Activated CD4-positive, alpha-beta T cell treated with anti-CD3 and anti-CD28 coated beads, Interleukin-2, amount 50 U/mL, for 16 hours (primary cell): ENCODE data around the gene DIAPH3.

ENCODE experiments used
- DNase-seq: peaks from one replicate; pipeline ENCODE4 v3.0.0-alpha.2; 2020

DIAPH3 gene

DNA sequence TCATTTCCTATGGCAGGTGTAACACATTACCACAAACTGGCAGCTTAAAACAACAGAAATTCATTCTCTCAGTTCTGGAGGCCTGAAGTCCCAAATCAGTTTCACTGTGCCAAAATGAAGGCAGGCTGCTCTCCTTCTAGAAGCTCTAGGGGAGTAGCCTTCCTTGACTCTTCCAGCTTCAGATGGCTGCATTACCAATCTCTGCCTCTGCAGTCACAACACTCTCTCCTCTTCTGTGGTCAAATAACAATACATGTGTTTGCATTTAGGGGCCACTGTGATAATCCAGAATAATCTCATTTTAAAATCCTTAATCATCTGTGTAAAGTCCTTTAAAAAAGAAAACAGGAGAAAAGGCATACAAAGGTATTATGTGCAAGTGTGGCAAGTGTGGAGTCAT, 7.8 kb downstream of the DIAPH3 start:
- DNase-seq = no peak

DNA sequence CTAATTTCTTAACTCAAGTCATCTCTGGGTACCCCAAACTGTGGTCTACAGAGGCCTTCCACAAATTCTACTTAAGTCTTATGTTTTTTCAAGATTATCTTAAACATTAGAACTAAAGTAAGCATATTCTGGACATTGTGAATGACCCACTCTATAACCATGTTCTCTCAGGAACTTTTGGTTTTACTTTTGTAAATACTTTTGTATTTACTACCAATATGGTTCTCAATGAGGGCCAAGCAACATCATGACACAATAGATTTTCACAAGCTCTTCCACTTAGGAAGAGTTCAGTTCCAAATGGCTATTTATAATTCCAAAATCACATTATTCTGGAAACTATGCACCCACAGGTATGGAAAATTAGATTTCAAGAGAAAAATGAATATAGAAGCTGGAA, 10.8 kb downstream of the DIAPH3 start:
- no peak for DNase-seq

DNA sequence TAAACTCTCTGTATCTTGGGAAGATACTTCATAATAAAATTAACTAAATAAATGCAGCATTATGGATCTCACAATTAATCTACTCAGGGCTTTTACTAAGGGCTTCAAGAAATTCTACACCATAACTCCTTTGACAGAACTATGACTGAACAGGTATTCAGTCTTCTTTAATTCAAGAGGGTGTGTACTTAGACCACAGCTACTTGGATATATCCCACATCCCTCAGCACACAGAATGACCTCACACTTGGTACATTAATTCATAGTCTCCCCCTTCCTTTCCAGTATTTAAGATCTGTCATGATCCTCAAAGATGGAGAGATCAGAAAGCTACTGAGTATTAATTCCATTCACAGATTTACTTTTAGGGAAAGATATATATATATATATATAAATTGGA, 11.6 kb downstream of the DIAPH3 start:
- no peak for DNase-seq

DNA sequence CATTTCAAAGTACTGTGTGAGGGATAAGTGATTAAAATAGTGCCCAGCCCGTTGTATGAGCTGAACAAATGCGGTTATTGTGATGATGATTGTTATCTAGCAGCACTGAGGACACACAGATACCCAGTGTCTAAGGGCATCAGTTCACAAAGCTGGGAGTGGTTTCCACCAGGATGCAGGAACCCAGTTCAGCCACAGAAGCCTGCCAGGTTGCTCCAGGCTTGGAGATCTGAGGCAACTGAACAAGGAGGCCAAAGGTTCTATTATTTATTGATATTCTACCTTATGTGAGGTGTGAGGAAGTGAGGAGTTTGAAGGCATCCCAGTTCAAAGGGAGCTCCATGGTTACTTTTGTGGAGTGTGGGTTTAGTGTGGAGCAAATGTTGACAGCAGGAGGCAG, 13.2 kb downstream of the DIAPH3 start:
- DNase-seq = no peak

DNA sequence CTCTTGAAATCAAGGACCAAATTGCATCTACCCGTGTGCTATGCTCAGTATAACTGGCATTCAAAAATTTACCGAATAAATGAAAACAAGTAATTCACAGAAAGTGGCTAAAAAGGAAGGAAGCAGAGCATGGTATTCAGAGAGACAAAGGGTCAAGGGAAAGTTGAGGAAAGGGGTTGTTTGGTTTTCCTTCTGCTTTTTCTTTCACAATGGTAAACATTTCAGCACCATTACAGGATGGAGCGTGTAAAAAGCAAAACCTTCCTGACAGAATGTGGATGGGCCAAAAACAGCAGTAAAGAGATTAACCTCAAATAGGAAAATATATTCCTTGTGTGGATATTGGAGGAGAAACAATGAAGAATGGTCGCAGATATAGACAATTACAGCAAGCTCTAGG, 14.8 kb downstream of the DIAPH3 start:
- DNase-seq = no peak

DNA sequence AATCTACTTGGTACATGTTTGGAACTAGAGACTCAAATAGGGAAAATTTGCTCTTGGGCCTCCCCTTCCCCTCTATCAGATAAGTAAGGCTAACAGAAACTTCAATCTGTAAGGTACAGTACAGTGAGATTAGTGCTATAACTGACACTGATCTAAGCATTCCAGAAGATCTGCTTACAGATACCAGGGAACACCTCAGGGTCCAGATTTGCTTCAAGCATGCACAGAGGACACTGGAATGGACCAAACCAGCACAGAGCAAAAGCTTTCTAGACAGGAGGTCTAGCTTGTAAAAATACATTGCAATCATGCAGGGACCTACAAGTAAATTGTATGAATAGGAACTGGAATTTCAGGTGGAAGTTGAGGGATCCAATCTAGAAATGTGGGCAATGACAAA, 16.4 kb downstream of the DIAPH3 start:
- DNase-seq = no peak

DNA sequence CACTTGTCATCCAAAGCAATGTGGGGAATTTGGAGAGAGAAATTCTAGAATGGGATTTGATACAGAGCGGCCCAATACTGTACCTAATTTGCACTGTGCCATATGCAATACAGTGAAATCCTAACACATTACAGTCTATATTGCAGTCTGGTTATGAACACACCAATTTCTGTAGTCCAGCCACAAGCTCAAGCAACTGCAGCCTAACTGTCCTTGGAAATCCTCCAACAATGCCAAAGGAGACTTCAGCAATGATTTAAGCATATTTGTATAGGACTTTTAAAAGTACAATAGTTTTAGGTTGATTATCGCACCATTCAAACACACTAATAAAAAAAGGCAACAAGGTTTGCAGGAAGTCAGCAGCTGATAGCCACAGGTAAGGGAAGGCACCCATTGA, 17.3 kb downstream of the DIAPH3 start:
- no peak for DNase-seq

DNA sequence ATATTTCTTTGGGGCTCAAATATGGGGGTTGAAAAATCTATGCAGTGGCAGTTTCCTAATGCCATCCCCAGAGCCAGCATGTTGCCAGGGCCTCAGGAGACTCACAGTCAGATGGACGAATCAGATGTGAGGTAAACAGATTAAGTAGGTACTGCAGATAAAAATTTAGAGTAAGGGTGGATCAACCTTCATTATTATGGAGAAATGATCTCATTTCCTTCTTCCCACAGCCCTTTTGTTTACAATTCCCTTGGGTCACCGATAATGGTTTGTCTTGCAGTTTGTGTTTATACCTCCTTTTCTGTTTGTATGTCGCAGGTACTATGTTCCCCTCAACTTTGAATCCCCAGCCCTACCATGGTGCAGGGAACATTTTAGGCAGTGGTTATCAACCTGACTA, 20.0 kb downstream of the DIAPH3 start:
- DNase-seq = no peak

DNA sequence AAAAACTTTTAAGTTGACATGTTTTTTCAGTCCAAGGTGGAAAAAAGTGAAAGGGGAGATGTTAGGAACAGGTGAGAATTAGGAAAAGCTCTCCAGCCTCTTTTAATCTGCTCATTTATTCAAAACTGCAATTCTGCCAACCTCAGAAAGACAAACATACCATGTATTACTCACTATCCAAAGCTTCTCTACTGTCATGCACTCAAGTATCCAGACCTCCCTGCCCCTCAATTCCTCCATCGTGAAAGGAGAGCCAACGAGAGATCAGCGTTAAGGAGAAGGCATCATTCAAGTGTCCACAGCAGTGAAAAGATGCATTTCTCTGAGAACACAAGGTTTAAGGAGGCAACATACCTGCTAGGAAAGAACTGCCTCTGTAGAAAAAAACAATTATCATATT, 24.5 kb downstream of the DIAPH3 start:
- DNase-seq = no peak

DNA sequence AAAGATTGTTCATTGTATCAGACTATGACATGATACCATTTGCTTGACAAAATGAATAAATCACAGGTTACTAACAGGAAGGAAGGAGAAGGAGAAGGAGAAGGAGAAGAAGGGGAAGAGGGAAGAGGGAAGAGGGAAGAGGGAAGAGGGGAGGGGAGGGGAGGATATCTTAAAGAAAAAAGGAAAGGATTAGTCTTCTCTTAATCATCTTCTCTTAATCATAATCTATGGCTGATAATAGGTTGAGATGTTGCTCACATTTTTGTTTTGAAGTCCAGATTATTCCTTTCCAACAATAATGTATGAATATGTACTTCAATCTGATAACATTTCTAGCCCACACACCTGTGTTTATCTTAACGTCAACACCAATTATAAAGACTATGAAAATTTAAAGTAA, 25.1 kb downstream of the DIAPH3 start:
- no peak for DNase-seq

DNA sequence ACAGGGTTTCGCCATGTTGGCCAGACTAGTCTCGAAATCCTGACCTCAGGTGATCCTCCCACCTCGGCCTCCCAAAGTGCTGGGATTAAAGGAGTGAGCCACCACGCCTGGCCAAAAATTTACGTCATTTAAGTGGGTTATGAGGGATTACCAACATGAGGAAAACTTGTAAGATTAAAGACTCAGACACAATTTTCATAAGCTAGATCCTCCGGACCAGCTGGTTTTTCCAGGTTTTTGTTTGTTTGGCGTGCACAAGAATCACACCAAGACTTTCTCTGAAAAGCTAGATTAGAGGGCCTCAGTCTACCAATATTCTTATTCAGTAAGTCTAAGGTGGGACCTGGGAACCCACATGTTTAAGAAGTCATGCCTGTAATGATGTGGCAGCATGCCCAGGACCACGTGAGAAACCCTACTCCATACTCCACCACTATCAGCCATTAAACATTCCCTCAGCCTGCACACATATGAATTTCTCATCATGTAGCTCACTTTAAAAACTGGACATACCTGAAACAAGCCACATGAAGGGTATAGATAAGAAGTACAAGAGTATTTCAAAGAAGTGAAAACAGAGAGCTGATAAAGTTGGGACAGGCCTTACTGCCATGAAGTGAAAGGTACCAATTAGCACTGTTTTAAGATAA, 25.7 kb downstream of the DIAPH3 start:
- DNase-seq = no peak

DNA sequence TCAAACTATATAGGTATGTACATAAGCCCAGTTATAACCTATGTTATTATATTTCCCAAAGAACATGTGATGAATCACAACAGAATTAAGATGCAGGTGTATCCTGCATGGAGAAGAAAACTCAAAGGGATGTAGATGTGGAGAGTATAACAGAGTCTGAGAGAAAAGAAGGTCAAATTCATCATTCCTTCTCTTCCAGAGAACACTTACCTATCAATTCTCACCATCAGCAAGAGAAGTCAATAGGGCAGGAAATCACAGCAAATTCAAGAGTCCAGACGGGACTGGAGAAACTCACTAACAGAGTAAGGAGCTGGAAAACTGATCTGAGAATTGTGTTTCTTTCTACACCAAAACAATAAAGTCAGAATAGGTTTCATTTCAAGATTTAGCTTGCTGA, 28.4 kb downstream of the DIAPH3 start:
- DNase-seq = no peak

DNA sequence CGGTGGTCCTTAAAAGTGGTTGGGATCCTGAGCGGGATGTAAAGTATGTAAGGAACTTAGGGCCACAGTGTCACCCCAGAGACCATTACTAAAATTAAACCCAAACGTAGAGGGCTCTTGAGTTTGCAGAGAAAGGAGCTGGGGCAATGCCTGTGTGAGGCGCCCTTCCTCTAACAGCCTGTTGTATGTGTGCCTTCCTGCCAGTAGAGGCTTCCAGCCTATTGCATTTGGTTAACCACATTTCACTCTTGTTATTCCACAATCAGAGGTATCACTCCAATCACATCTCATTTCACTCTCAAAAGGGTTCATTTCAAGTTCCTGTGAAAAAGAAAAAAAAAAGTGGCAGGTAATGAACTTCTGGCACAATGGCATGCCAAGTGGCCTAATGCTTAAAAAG, 29.4 kb downstream of the DIAPH3 start:
- peak; percentile 55 for DNase-seq

DNA sequence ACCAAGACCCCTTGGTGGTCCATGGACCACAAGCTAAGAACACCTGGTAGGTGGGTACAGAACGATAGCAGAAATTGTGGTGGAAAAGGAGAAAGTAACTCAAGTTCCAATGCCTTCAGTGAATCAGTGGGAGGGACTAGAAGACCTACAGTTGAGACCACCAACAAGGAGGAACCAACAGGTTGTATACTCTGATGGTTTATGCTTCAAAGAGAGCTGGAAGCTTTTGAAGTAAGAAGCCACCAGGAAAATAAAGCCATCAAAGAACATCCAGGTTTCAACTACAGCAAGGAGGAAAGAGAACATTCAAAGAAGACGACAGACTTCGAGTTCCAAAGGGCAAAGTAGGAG, 42.4 kb downstream of the DIAPH3 start:
- no peak for DNase-seq

DNA sequence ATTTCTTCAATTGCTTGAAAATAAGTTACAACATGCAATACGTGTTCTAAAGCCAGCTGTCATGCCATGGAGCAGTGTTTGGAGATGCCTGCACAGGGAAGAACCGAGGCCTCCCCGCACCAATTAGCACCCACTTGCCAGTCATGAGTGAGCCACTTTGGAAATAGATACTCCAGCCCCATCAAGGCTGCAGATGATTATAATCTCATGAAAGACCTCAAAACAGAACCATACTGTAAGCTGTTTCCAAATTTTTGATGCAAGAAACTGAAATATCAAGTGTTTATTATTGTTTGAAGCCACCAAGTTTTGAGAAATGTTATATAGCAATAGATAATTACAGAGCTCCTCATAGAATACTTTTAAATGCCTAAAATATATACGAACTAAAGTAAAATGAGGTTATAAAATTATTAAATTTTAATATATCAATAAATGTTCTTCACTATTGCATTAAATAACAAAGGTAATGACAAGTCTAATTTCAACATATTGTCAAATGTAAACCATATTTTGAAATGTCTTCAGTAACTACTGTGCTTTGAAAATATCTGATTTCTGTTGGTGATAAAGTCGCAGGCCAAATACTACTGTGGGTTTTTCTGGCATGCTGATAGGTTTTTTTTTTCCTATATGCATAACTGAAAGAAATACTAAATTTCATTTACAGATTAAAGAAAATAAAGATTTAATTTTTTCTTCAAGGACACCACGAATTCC, 43.0 kb downstream of the DIAPH3 start:
- DNase-seq = no peak

DNA sequence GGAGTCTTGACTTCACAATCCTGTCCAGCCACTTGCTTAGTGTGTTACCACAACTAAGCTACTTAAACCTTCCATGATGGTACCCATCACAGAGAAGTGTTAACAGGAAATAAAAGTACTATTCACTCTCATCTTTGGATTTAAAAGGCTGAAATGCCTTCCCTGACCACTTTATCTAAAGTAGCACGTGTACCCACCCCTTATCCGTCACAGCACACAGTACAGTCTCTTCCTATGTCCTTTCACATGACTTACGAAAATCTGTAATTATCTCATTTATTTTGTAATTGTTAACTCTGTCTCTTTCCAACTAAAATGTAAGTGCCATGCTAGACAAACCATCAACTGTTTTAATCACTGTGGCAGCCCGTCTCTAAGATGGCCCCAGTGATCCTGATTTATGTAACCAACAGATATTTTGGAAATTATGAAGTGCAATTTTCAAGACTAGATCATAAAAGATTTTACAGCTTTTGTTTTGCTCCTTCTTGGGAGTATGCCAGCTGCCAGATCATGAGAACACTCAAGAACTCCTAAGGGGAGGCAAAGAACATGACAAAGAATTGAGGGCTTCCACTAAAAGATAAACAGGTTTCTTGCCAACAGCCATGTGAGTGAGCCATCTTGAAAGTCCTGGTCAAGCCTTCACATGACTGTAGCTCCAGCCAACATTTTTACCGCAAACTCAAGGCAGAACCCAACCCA, 44.9 kb downstream of the DIAPH3 start:
- no peak for DNase-seq

DNA sequence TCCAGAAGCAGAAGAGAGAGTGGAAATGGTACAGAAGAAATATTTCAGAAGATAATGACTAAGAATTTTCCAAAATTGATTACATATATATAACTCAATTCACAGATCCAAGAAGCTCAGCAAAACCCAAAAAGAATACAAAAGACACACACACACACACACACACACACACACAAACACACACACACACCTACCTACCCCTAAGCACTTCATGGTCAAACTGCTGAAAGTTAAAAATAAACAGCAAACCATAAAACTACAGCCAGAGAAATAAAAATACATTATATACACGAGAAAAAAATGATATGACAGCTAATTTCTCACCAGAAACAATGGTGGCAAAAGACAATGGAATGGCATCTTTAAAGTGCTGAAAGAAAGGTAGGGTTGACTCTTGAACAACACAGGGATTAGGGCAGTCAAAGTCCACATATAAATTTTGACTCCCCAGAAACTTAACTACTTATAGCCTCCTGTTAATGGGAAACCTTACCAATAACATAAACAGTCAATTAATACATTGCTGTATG, 49.2 kb downstream of the DIAPH3 start:
- DNase-seq = no peak

DNA sequence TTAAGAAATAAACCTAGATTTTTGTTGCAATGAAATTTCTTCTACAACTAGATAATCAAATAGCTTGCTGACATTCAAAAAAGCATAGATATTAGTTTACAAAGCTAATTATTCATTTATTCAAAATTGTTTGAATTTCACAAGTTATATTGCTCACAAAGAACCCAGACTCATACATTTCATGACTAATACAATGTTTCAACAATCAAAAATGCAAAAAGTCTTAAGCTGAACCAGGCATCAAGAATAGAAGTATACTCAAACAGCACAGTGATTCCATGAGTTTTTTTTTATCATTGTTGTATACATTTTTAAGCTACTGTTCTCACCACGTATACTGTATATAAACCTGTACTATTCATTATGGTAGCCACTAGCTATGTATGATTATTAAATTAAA, 51.0 kb downstream of the DIAPH3 start:
- DNase-seq = no peak

DNA sequence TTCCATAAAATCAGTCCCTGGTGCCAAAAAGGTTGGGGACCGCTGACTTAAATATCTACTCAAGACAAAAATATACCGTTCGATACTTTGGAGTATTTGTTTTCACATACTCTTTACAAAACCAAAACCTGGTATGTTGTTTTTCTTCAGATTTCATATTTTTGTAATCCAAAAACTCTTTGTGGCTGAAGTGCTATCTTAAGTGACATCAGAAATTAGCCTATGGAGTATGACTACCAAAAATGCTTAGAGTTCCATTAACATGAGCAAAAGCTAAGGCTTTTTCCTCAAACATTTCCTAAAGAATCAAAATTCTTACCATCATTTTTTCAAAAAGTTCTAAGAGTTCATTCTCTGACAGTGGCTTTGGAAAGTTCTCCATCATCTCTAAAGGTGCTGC, 52.0 kb downstream of the DIAPH3 start:
- no peak for DNase-seq

DNA sequence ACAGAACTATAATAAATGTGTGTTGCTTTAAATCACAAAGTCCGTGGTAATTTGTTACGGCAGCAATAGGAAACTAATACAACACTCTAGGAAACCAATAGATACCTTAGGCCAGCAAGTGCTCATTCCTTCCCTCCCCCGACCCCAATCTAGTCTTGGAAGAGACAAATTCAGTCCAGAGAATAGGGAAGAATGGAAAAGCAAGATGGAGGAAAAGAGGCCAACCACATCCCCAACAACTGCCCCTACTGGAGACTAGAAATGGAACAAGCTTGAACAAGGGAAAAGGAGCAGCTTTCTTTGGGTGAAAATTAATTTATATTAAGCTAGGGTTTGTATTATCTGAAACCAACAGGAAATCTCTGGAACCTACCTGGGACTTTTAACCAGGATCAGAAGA, 54.4 kb downstream of the DIAPH3 start:
- no peak for DNase-seq

DNA sequence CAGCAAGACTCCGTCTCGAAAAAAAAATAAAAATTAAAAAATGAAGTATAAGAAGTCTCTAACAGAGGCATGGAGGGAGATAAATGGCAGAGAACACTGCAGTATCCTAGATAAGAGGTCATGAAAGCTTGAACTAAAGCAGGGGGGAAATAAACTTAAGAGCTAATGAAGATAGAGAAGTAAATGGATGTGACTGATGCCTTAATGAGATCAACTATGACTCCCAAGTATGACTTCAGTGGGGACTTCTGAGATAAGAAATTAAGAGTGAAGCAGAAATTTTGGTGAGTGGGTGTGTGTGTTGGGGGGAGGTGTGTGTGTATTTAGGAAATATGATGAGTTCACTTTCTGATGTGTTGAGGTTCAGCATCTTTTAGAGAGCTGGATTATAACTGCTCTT, 55.1 kb downstream of the DIAPH3 start:
- no peak for DNase-seq

DNA sequence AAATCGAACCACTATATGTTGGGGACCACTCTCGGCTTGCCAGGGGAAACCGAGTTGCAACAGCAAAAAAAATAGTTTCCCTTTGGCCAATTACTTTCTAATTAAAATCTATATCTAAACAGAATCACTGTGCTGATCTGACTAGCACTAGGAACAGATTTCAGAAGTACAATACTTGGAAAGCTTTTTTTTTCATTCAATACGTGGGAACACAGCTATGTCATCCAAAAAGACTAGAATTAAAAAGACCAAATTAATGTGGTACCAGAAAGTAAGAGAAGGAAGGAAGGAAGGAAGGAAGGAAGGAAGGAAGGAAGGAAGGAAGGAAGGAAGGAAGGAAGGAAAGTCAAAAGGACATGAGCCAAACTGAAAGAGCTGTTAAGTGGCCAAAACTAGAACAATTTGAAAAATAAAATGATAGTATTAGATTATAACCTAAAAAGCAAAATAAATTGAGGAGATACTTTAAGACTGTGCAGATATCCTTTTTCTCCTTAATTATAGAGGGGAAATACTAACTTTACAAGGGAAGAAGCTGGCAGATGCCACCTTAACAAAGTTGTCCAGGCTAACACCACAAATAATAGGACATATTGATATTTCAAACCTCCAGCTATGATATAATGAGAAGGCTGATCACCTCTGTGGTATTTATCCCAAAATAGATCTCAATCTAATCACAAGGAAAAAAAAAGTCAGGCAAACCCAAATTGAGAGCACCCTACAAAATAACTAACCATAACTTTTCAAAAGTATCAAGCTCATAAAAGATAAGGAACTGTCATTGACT, 63.9 kb downstream of the DIAPH3 start:
- DNase-seq = no peak

DNA sequence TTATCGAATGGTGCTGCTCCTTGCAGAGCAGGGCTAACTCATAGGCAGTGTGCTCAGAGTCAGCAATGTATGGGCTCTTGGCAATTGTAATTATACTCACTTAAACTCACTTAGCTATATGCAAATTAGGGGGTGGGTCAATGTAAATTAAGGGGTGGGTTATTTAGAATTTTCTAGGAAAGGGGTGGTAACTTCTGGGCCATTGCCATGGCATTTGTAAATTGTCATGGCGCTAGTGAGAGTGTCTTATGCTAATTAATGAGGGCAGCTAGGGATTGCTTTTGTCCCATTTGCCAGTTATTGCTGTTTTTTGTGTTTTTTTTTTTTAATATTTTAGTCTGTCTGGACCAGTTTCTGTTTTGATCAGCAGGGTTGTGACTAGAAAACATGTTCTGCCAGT, 68.4 kb downstream of the DIAPH3 start:
- no peak for DNase-seq
